ENCODE data around the gene ARHGAP21. TPM values are rescaled to one million over a fixed set of nuclear protein-coding genes. Genes with fewer than 3 reads are reported as not detected.
"Not testable (repeated sequence)": the region's sequence is repeated elsewhere in the genome, so short reads cannot be mapped to it uniquely, and the experiment has no call there.

ARHGAP21 gene
- total RNA-seq, 1 donor from 2014 or later, result 30.0 TPM

DNA sequence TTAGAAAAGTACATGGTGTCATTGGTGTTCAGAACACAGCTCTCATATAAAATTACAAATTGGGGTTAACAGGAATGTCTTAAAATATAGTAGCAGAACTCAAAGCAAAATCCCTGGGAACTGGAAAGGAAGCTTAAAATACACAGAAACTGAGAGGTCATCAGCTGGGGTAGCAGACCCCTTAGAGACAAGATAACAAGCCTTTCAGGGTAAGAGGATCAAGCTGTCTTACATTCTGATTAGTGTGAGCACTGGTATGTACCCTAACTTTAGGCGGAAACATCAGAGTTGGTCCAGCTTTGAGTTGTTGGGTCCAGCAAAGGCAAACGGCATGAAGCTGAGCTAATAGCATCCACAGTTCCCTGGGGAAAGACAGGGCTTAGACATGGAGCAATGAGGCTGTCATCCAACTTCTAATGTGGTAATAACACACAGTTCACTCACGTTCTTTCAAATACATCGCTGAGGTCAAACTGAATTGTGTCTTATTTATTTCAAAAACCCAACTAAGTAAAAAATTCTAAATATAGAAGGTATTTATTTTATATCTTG lies 32.6 kb downstream of the ARHGAP21 start:
- intact Hi-C loops (cut with micrococcal nuclease), result no loop called here

DNA sequence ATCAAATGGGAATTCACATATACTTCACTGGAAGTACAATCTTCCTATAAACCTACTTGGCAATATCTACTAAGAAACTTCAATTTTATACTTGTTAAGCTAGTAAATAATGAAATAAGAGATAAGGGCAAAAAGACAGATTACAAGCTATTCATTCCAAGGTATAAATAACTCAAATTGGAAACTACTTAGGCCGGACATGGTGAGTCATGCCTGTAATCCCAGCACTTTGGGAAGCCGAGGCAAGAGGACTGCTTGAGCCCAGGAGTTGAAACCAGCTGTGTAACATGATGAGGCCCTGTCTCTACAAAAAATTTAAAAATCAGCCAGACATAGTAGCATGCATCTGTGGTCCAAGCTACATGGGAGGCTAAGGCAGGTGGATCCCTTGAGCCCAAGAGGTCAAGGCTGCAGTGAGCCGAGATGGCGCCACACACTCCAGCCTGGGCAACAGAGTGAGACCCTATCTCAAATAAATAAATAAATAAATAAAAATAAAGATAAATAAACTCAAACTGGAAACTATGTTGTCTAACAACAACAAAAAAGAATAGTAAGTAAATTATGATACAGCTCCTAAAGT lies 37.6 kb downstream of the ARHGAP21 start:
- intact Hi-C loops (cut with micrococcal nuclease), result no loop called here

DNA sequence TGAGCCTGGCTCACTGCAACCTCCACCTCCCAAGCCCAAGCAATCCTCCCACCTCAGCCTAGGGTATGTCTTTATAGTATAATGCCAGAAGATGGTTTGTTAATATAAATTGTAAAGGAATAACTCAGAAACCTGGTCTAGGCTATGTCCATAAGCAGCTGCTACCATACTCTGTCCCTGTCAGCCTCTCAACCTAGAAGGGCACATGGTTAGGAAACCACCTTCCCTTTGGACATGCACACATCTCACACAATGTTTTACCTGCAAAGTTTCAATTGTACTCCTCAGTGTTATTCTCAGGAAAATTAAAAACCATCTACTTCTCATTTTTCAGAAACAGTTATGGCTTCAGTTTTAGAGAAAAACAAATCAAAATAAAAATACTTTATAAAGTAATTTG lies 40.1 kb downstream of the ARHGAP21 start:
- intact Hi-C loops (cut with micrococcal nuclease), result no loop called here

DNA sequence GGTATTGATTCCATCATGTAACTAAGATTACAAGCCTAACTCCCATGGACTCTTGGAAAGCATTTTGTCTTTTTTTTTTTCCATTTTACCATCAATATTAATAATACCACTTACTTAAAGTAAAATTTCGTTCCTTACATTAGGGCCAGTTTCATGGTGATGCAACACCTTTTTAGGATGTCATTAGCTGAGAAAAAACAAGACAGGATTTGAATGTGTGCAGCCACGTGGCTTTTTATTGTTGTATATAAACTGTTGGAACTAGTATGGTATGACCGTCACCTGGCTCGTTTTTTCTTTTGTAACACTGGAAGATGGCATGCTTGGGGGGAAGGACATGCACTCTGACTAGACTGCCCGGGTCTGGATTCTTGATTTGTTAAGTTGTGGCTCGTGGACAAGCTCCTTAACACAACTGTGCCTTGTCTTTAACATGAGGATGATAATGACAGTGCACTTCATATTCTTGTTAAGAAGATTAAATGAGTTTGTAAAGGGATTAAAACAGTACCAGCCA lies 42.1 kb downstream of the ARHGAP21 start:
- intact Hi-C loops (cut with micrococcal nuclease), result no loop called here

DNA sequence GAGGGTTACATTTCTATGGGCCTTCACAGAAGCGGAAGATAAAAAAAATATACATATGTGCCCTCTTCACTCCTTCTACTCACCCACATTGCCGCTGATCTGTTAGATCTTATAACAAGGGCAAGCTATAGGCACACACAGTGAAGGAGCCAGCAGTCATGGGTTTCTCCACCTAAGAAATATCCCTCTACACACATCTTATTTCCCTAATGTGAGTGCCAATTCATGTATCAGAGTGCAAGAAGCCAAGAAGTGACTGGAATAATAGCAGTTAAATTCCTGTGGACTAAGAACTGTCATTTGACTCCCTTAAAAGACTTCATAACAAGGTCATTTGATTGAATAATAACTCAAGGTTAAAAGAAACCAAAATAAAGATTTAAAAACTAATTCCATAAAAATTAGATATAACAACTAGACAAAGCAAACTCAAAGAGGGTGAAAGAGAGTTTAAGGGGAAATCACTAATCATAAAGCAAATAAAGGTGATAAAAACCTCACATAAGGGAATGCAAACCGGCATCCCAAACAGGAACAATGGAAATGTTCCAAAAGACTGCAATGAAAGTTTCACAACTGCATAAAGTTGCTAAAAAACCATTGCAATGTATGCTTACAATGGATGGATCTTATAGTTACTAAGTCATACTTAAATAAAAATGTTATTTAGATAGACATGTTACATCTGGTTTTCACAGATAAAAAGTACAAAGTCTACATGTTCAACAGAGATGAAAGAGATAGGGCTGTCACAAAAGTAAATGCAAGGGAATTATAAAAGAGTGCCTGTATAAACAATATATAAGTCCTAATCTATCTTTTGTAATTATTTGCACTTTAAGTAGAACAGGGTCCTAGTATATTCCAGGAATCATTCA lies 42.8 kb downstream of the ARHGAP21 start:
- intact Hi-C loops (cut with micrococcal nuclease), result no loop called here

DNA sequence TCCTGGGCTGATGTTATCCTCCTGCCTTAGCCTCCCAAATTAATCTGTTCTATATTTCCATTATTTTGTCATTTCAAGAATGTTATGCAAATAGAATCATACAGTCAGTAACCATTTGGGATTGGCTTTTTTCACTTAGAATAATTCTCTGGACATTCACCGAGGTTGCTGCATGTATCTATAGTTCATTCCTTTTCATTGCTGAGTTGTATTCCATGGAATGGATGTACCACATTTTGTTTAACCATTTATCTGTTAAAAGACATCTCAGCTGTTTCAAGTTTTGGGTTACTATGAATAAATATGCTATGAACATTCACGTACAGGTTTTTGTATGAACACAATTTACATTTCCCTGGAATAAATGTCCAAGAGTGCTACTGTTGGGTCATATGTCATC lies 44.9 kb downstream of the ARHGAP21 start:
- intact Hi-C loops (cut with micrococcal nuclease), result no loop called here

DNA sequence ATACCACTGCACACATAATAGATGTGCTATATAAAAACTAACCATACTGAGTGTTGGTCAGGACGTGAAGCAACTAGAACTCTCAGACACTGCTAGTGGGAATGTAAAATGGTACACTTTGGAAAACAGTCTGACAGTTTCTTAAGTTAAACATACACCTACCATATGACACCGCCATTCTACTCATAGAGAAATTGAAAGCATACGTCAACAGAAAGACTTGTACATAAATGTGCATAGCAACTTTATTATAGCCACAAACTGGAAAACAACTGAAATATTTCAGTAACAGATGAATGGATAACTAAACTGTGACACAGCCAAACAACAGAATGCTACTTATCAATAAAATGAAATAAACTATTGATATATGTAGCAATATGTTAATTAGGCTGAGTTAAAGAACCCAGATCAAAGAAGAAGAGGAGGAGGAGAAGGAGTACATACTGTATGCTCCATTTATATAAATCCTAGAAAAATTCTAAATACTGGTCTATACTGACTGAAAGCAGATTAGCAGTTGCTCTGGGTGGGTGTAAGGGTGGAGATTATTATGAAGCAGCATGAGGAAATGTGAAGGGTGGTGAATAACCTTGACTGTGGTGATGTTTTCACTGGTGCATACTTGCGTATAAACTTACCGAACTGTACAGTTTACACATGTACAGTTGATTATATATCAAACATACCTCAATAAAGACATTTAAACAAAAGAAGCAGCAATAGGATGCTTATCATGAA lies 48.6 kb downstream of the ARHGAP21 start:
- intact Hi-C loops (cut with micrococcal nuclease), result no loop called here

DNA sequence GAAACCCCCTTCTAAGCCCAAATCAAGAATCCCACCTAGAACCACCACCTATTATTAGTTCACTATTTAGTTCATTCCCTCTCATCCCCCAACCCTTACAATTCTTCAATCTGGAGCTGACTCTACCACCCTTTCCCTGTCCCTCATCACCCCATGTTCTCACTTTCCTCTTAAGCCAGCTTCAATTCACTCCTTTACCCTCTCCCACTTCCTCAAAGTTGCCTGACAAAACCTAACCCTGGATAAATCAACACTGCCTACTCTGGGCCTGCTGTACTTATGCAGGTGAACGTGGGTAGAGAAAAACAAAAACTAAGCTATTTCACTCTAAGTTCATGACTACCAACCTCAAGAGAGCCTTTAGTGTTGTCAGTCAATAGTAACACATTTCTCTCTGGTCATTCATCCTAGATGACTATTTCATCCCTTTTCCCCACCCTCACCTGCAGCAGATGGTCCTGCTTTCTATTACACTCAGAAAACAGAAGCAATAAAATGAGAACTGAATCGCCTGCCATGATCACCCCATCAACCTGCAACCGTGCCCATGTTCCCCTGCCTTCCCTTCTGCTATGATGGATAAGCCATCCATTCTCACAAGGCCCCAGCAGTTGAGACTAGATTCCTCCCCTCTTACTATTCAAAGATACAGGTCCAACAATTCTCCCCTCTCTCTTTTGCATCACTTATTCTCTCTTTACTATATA lies 52.6 kb downstream of the ARHGAP21 start:
- intact Hi-C loops (cut with micrococcal nuclease), result no loop called here

DNA sequence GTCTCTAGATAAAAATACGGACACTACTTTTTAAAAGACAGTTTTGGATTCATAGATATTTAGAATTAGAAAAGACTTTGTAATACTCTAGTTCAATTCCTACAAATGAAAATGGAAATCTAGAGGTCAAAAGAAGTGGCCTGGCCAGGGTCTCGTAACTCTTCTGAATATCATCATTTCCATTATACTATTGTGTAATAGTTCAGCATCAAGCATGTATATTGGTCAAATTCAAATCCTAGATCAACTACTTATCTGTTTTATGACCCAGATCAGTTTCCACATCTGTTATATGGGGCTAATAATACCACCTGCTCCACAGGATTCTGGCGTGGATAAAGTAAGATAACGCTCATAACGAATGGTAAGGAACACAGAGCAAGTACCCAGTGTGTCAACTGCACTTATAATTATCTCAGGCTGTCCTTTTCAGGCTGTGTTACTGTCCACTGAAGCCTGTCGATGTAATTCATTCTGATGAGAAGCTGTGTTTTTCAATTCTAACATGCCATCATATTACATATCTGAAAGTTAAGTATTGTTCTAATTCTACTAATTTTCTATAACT lies 54.3 kb downstream of the ARHGAP21 start:
- intact Hi-C loops (cut with micrococcal nuclease), result no loop called here

DNA sequence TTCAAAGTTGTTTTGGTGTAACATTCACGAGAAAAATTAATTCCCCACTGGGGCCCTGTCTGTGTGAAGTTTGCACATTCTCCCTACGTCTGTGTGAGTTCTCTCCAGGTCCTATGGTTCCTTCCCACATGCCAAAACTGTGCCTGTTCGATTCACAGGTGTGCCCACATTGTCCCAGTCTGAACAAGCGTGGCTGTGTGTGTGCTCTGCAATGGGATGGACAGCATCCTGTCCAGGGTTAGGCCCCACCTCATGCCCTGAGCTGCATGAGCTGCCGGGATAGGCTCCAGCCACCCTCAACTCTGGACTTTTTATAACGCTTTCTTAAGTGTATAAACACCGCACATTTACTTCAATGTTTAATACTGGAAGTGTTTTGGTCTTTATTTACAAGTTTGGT lies 55.4 kb downstream of the ARHGAP21 start:
- intact Hi-C loops (cut with micrococcal nuclease), result no loop called here

DNA sequence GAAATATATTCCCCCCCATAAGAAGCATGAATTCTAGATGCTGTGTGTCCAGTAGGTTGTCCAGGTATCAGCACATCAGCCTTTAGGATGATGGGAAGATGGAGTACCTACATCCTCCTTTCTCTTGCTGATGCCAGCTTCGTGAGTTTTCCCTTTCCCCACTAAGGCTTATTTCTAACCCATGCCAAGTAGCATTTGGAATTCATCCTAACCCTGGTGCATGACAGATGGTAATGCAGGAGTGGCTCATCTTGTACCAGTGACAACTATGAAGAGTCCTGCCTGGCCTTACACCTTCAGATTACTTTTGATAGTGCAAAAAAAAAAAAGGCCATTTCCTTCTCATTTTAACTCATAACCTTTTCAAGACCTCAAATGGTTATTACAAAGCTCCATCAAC lies 58.7 kb downstream of the ARHGAP21 start:
- intact Hi-C loops (cut with micrococcal nuclease), result no loop called here

DNA sequence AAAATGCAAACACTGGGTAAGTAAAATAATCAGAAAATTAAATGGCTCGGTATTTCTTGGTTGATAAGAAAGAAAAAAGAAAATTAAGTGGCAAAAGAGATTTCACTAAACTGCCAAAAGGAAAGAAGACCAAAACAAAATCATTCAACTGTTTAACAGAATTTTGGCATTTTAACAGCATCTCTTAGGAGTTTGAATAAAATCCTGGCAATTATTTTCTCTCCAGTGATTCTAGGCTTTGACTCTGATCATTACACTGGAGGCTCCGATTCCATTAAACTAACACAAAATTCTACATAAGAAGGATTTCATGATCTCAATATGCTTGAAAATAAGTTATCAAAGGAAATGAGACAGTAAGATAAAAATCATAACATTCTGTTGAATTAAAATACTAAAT lies 62.3 kb downstream of the ARHGAP21 start:
- intact Hi-C loops (cut with micrococcal nuclease), result no loop called here

DNA sequence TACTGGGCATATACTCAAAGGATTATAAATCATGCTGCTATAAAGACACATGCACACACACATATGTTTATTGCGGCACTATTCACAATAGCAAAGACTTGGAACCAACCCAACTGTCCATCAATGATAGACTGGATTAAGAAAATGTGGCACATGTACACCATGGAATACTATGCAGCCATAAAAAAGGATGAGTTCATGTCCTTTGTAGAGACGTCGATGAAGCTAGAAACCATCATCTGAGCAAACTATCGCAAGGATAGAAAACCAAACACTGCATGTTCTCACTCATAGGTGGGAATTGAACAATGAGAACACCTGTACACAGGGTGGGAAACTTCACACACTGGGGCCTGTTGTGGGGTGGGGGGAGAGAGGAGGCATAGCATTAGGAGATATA lies 65.4 kb downstream of the ARHGAP21 start:
- intact Hi-C loops (cut with micrococcal nuclease), result not testable (repeated sequence)

DNA sequence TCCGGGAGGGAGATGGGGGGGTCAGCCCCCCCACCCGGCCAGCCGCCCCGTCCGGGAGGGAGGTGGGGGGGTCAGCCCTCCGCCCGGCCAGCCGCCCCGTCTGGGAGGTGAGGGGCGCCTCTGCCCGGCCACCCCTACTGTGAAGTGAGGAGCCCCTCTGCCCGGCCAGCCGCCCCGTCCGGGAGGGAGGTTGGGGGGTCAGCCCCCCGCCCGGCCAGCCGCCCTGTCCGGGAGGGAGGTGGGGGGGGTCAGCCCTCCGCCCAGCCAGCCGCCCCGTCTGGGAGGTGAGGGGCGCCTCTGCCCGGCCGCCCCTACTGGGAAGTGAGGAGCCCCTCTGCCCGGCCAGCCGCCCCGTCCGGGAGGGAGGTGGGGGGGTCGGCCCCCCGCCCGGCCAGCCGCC lies 67.4 kb downstream of the ARHGAP21 start:
- intact Hi-C loops (cut with micrococcal nuclease), result not testable (repeated sequence)

DNA sequence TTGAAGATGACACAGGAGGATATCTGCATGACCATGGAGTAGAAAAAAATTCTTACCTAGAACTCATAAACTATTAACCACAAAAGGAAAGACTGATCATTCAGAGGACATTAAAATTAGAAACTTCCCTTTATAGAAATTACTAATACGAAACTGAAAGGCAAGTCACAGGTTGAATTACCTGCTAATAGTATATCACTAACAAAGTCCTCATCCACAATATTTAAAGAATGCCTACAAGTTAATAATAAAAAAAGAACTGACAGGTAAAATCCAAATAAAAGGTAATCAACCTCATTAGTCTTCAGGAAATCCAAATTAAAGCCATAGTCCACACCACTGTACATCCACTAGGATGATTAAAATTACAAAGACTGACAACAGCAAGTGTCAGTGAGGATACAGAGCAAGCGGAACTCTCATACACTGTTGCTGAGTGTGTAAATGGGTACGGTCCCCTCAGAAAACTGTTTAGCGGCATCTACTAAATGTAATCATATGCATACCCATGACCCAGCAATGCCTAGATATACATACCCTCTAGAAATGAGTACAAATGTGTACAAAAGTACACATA lies 71.2 kb downstream of the ARHGAP21 start:
- intact Hi-C loops (cut with micrococcal nuclease), result no loop called here

DNA sequence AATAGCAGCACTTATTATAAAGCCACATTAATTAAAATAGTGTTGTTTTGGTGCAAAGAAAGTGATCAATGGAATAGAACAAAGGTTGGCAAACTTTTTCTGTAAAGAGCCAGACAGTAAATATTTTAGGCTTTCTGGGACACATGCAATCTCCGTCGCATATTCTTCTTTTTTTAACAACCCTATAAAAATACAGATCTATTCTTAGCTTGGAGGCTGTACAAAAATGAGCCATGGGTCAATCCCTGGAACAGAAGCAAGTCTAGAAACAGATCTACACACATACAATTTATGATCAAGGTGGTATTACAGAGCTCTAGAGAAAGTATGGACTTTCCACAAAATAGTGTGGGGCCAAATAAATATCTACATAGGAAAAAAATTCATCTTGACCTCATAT lies 71.8 kb downstream of the ARHGAP21 start:
- intact Hi-C loops (cut with micrococcal nuclease), result no loop called here

DNA sequence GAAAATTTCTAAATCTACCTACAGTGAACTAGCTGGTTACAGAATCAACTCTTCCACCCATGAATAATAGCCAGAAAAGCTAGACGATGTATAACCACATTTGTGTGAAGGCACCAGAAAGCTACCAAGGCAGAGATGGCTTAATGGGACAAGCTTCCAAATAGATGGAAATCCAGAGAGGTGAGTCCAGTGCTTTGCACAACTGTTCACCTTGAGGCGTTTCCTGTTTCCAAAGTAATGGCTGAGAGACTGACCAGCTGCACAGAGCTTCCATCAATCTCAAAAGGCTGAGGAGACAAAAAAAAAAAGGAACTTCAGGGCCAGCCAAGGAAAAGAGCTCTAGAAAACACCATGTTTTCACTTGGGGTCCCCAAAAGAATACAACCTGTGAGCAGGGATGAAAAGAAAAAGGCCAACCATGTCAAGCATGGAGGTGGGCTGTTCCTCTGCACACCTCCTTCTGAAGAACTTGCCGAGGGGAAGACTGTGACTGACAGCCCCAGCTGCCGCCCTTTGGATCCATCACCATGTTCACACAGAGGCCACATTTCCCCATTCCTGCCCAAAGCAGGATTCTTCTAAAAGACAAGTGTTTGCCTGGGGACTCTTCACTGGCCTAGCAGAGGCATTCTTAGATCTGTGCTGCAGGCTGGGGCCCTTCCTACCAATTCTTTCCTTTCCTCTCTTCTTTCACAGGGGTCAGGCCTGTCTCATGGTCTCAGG lies 72.9 kb downstream of the ARHGAP21 start:
- intact Hi-C loops (cut with micrococcal nuclease), result no loop called here

DNA sequence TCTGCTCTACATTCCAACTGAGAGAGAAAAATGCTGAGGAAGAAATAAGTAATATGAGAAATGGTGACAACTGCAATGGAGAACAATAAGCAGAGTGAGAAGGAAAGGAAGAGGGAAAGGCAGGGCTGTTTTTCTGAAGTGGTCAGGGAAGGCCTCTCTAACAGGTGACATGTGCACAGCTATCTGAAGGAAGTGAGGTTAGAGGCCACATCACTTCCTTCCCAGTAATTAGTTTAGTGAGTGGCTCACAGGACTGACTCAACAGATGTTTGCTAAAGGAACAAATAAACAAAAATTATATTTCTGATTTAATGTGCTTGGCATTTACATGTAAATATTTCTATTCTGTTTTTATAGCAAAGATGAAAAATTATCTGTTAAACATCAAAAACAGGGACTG lies 77.9 kb downstream of the ARHGAP21 start:
- intact Hi-C loops (cut with micrococcal nuclease), result loop anchor here (10.0 kb wide), 1 partner anchor 219 kb away; no protein-coding TSS in a partner anchor

DNA sequence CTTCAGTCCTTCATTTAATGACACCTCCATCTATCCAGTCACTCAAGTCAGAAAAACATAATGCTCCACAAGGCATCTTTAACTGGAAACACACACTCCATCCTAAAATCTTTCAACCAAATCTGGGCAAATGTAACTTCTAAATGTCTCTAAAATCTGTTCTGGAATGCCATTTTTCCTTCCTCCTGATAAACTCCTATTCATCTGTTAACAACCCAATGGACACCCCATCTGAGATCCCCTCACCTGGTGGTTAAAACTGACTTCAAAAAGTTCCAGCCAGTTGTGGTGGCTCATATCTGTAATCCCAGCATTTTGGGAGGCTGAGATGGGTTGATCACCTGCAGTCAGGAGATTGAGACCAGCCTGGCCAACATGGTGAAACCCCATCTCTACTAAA lies 78.7 kb downstream of the ARHGAP21 start:
- intact Hi-C loops (cut with micrococcal nuclease), result loop anchor here (10.0 kb wide), 1 partner anchor 220 kb away; no protein-coding TSS in a partner anchor

All from T-helper 2 cell treated with Interferon-gamma antibody and Interleukin-4, amounts not matched to agents 100 ng/mL and 5 ng/mL, for 36 hours (primary cell).